ENCODE data around the gene PRM1. TPM values are rescaled to one million over a fixed set of nuclear protein-coding genes. Genes with fewer than 3 reads are reported as not detected.

Gene PRM1
- total and polyA plus RNA-seq, 2 of the 13 experiments (the other 11 are each of a cell fraction or from before 2014, with no cell fraction given): not detected

- TF ChIP-seq ZNF609 (CRISPR knock-in tag; IDR thresholded peaks at IDR 0.05; ENCODE audit: borderline replicate concordance): no peak
- 0 out of 2 replicates have a peak, but pooled peaks have one; percentile 4 for TF ChIP-seq ZBTB4 (CRISPR knock-in tag; IDR thresholded peaks at IDR 0.05; ENCODE audit: borderline replicate concordance)
- no peak for TF ChIP-seq MXI1 (IDR thresholded peaks at IDR 0.05; ENCODE audit: borderline replicate concordance, low read depth, low read length)
- no peak for TF ChIP-seq KDM5A (IDR thresholded peaks at IDR 0.05; ENCODE audit: borderline replicate concordance, low read length)
- no peak for TF ChIP-seq RFX1 (IDR thresholded peaks at IDR 0.05)
- TF ChIP-seq SOX6 (IDR thresholded peaks at IDR 0.05): no peak
- TF ChIP-seq SOX6 (CRISPR knock-in tag; IDR thresholded peaks at IDR 0.05): no peak
- TF ChIP-seq HBP1 (CRISPR knock-in tag; IDR thresholded peaks at IDR 0.05; ENCODE audit: low read depth): no peak
- no peak for TF ChIP-seq MXD1 (CRISPR knock-in tag; IDR thresholded peaks at IDR 0.05)
- TF ChIP-seq CHD2 (IDR thresholded peaks at IDR 0.05; ENCODE audit: low read depth, low read length): no peak
- TF ChIP-seq ZMYM2 (CRISPR knock-in tag; IDR thresholded peaks at IDR 0.05): no peak
- TF ChIP-seq ZNF644 (CRISPR knock-in tag; IDR thresholded peaks at IDR 0.05; ENCODE audit: low read depth): no peak
- TF ChIP-seq FOXK1 (CRISPR knock-in tag; IDR thresholded peaks at IDR 0.05; ENCODE audit: borderline replicate concordance, low read depth): no peak
- TF ChIP-seq HDAC2 (CRISPR knock-in tag; IDR thresholded peaks at IDR 0.05): no peak
- TF ChIP-seq STAG1 (CRISPR knock-in tag; IDR thresholded peaks at IDR 0.05): no peak
- no peak for TF ChIP-seq SOX5 (CRISPR knock-in tag; IDR thresholded peaks at IDR 0.05; ENCODE audit: borderline replicate concordance)
- no peak for TF ChIP-seq KLF15 (CRISPR knock-in tag; IDR thresholded peaks at IDR 0.05; ENCODE audit: borderline replicate concordance)
- TF ChIP-seq MAZ (IDR thresholded peaks at IDR 0.05; ENCODE audit: borderline replicate concordance, low read depth, low read length): no peak
- TF ChIP-seq MAZ (CRISPR knock-in tag; IDR thresholded peaks at IDR 0.05; ENCODE audit: low read depth): no peak
- TF ChIP-seq HHEX (CRISPR knock-in tag; IDR thresholded peaks at IDR 0.05): no peak
- TF ChIP-seq ZNF678 (CRISPR knock-in tag; IDR thresholded peaks at IDR 0.05): no peak
- no peak for TF ChIP-seq ZNF282 (IDR thresholded peaks at IDR 0.05; ENCODE audit: partially characterized antibody)
Observed at GRCh38 chr16:11303405-11304138, 22.4 kb upstream of the PRM1 start (continued).
